NCI-H345 treated with DMSO at 0.1 percent for 48 hours (cell line): ENCODE measurements around the gene TEX12.
"Not testable (repeated sequence)": the region's sequence is repeated elsewhere in the genome, so short reads cannot be mapped to it uniquely, and the experiment has no call there.

Experiments used
- DNase-seq: peaks from one replicate; lab custom pipeline; 2025; ENCODE audit not compliant: unreplicated experiment; lab: John Stamatoyannopoulos, UW

TEX12 gene

GRCh38 chr11:112163875-112164685 lies 3.1 kb upstream of the TEX12 start, which contains the start of gene IL18:
IL18 (minus strand) TSS chr11:112164094; CDS start chr11:112155053, 9,041 bp downstream.
- no peak for DNase-seq

- DNase-seq = no peak
These were observed 2.1 kb upstream of the TEX12 start for GRCh38 chr11:112165049-112165448.

- DNase-seq = no peak
These were observed 610 bp upstream of the TEX12 start for GRCh38 chr11:112166562-112166961.

- DNase-seq = no peak
These were observed 5.3 kb downstream of the TEX12 start for GRCh38 chr11:112172362-112172994.

- DNase-seq = no peak
These were observed 6.0 kb downstream of the TEX12 start for GRCh38 chr11:112173152-112173551.

- no peak for DNase-seq
These were observed 7.8 kb downstream of the TEX12 start, which contains the start of gene BCO2 for GRCh38 chr11:112174789-112175598. BCO2 (plus strand) TSS chr11:112175512; CDS start chr11:112175602, 90 bp downstream.

- DNase-seq = no peak
These were observed 8.4 kb downstream of the TEX12 start for GRCh38 chr11:112175599-112175952.

GRCh38 chr11:112176077-112176476 lies 8.9 kb downstream of the TEX12 start:
- DNase-seq = no peak

- no peak for DNase-seq
These were observed 10.4 kb downstream of the TEX12 start for GRCh38 chr11:112177589-112177988.

GRCh38 chr11:112178428-112178827 lies 11.3 kb downstream of the TEX12 start:
- DNase-seq = no peak

GRCh38 chr11:112178936-112179335 lies 11.8 kb downstream of the TEX12 start:
- no peak for DNase-seq

GRCh38 chr11:112179601-112180000 lies 12.4 kb downstream of the TEX12 start:
- DNase-seq = no peak

GRCh38 chr11:112182867-112183266 lies 15.7 kb downstream of the TEX12 start:
- DNase-seq = no peak

- no peak for DNase-seq
These were observed 18.7 kb downstream of the TEX12 start for GRCh38 chr11:112185883-112186282.

GRCh38 chr11:112186304-112186703 lies 19.1 kb downstream of the TEX12 start:
- no peak for DNase-seq

- not testable (repeated sequence) for DNase-seq
These were observed 27.9 kb downstream of the TEX12 start for GRCh38 chr11:112195113-112195512.

- no peak for DNase-seq
These were observed 28.8 kb downstream of the TEX12 start for GRCh38 chr11:112195951-112196351.

GRCh38 chr11:112196519-112197087 lies 29.4 kb downstream of the TEX12 start:
- DNase-seq = no peak

GRCh38 chr11:112199101-112199500 lies 31.9 kb downstream of the TEX12 start:
- not testable (repeated sequence) for DNase-seq

GRCh38 chr11:112200252-112200651 lies 33.1 kb downstream of the TEX12 start:
- DNase-seq = no peak

- no peak for DNase-seq
These were observed 38.9 kb downstream of the TEX12 start for GRCh38 chr11:112206071-112206470.
